KMS-11 (cell line): Measurements from ENCODE around the gene SCN9A.

Experiments
- H2AFZ ChIP-seq: fragments of 200-600 bp; sonication (generic); 2 replicates; pipeline ENCODE4 v1.6.1; 2016; ENCODE audit warnings: antibody characterized with exemption, mixed run types, low read depth
- H3K27ac ChIP-seq: fragments of 200-600 bp; sonication (generic); 2 replicates; pipeline ENCODE4 v1.6.1; 2016; ENCODE audit warnings: mild to moderate bottlenecking, mixed run types
- H3K27me3 ChIP-seq: fragments of 200-600 bp; sonication (generic); 2 replicates; pipeline ENCODE4 v1.6.1; 2017; ENCODE audit warnings: mild to moderate bottlenecking, low read depth, mixed run types, moderate library complexity; ENCODE audit not compliant: insufficient read depth
- H3K36me3 ChIP-seq: fragments of 200-600 bp; sonication (generic); 2 replicates; pipeline ENCODE4 v1.6.1; 2017; ENCODE audit warnings: mild to moderate bottlenecking, mixed run types; ENCODE audit not compliant: insufficient read depth
- H3K4me1 ChIP-seq: fragments of 200-600 bp; sonication (generic); 2 replicates; pipeline ENCODE4 v1.6.1; 2016; ENCODE audit warnings: mild to moderate bottlenecking, low read depth, mixed run types; ENCODE audit not compliant: poor library complexity, severe bottlenecking
- H3K4me2 ChIP-seq: fragments of 200-600 bp; sonication (generic); 2 replicates; pipeline ENCODE4 v1.7.0; 2016; ENCODE audit warnings: mild to moderate bottlenecking, mixed run types
- H3K4me3 ChIP-seq: fragments of 200-600 bp; sonication (generic); IDR thresholded peaks from 2 replicates; pipeline ENCODE4 v1.6.1; 2017; ENCODE audit warnings: low read depth, low read length, mixed read lengths; ENCODE audit not compliant: insufficient read depth
- H3K79me2 ChIP-seq: fragments of 200-600 bp; sonication (generic); 2 replicates; pipeline ENCODE4 v1.6.1; 2016; ENCODE audit warnings: low read depth, mixed run types; ENCODE audit not compliant: insufficient read depth
- H3K9ac ChIP-seq: fragments of 200-600 bp; sonication (generic); 2 replicates; pipeline ENCODE4 v1.6.1; 2016; ENCODE audit warnings: mild to moderate bottlenecking, mixed run types
- H4K20me1 ChIP-seq: fragments of 200-600 bp; sonication (generic); 2 replicates; pipeline ENCODE4 v1.6.1; 2016; ENCODE audit warnings: mild to moderate bottlenecking, mixed run types; ENCODE audit not compliant: insufficient read depth
- TF ChIP-seq, protein P1 (sequence below): fragments of 200-600 bp; sonication (generic); conservative IDR thresholded peaks from 2 replicates; pipeline ENCODE4 v1.6.1; 2017; ENCODE audit warnings: low read depth, mild to moderate bottlenecking, antibody characterized with exemption, low read length, moderate library complexity, mixed read lengths

The SCN9A gene

GRCh38 chr2:166375195-166375735, 479 bp downstream of the SCN9A start:
- H3K36me3 ChIP-seq, result no peaks in the 10 kb centered on the region
- TF ChIP-seq, protein P1, sequence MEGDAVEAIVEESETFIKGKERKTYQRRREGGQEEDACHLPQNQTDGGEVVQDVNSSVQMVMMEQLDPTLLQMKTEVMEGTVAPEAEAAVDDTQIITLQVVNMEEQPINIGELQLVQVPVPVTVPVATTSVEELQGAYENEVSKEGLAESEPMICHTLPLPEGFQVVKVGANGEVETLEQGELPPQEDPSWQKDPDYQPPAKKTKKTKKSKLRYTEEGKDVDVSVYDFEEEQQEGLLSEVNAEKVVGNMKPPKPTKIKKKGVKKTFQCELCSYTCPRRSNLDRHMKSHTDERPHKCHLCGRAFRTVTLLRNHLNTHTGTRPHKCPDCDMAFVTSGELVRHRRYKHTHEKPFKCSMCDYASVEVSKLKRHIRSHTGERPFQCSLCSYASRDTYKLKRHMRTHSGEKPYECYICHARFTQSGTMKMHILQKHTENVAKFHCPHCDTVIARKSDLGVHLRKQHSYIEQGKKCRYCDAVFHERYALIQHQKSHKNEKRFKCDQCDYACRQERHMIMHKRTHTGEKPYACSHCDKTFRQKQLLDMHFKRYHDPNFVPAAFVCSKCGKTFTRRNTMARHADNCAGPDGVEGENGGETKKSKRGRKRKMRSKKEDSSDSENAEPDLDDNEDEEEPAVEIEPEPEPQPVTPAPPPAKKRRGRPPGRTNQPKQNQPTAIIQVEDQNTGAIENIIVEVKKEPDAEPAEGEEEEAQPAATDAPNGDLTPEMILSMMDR, result no peak
- peak overlapping the region; percentile 94 for H2AFZ ChIP-seq
- H4K20me1 ChIP-seq, result no peaks in the 10 kb centered on the region
- no peak overlapping the region for H3K4me3 ChIP-seq
- H3K4me2 ChIP-seq, result peak overlapping the region; percentile 93
- peak overlapping the region; percentile 64; the same call in 1 of the 2 replicates for H3K9ac ChIP-seq
- H3K79me2 ChIP-seq, result peaks cover 12% of the 10 kb centered on the region; the same call in 1 of the 2 replicates
- no peaks in the 10 kb centered on the region for H3K27me3 ChIP-seq
- peak overlapping the region; percentile 87 for H3K27ac ChIP-seq
- H3K4me1 ChIP-seq, result peaks cover 37% of the 10 kb centered on the region

- Histone ChIP-seq H3K4me3 (no peak overlapping the region), H2AFZ (no peak overlapping the region), H3K9ac (peak overlapping the region; percentile 64; the same call in 1 of the 2 replicates), H4K20me1 (no peaks in the 10 kb centered on the region), H3K4me1 (peaks cover 37% of the 10 kb centered on the region), H3K36me3 (no peaks in the 10 kb centered on the region), H3K79me2 (peaks cover 12% of the 10 kb centered on the region; the same call in 1 of the 2 replicates), H3K4me2 (peak overlapping the region; percentile 93), H3K27me3 (no peaks in the 10 kb centered on the region), H3K27ac (peak overlapping the region; percentile 87; the same call in 1 of the 2 replicates)
- TF ChIP-seq, protein P1, result no peak
Observed at GRCh38 chr2:166373951-166374350, 1.8 kb downstream of the SCN9A start.

DNA sequence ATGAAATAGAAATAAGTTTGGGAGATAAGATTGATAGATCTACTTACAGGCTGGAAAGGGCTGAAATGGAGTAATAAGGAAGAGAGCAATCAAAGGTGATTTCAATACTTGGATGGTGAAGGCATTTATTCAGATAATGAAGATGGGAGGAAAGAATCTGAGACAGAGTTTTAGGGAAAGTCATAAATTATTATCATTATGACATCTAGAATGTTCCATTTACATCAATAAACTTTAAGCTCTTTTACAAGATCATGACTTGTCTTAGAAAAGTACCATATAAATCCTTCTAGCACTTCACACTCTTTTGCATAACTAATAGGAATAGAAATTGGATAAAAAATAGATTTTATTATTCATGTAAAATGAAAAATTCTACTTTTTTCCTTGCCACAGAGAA, 2.2 kb downstream of the SCN9A start:
- no peaks in the 10 kb centered on the region for H3K27me3 ChIP-seq
- H4K20me1 ChIP-seq, result no peaks in the 10 kb centered on the region
- TF ChIP-seq, protein P1, result no peak
- H3K27ac ChIP-seq, result peak overlapping the region; percentile 87; the same call in 1 of the 2 replicates
- no peak overlapping the region for H3K4me3 ChIP-seq
- peaks cover 37% of the 10 kb centered on the region for H3K4me1 ChIP-seq
- no peak overlapping the region for H2AFZ ChIP-seq
- no peak overlapping the region for H3K9ac ChIP-seq
- H3K36me3 ChIP-seq, result no peaks in the 10 kb centered on the region
- H3K4me2 ChIP-seq, result peak overlapping the region; percentile 93
- H3K79me2 ChIP-seq, result peaks cover 12% of the 10 kb centered on the region; the same call in 1 of the 2 replicates

DNA sequence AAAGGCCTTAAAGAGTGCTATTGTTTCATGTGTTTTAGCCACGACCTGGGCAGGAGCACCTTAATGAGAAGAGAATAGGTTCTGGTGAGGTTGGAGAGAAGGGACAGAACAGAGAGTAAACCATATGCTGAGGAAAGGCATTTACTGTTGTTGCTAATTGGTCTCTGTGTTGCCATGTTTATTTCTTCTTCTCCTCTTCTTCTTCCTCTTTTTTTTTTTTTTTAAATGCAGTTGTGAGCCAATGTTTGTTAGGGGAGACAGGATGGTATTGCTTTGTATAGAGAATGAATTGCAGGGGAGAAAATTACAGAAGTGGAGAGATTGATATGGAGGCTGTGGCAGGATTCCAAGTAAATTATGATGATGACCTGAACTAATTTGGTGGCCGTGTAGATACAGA, 2.6 kb downstream of the SCN9A start:
- H4K20me1 ChIP-seq, result no peaks in the 10 kb centered on the region
- H3K27ac ChIP-seq, result no peak overlapping the region
- peaks cover 12% of the 10 kb centered on the region; the same call in 1 of the 2 replicates for H3K79me2 ChIP-seq
- no peaks in the 10 kb centered on the region for H3K36me3 ChIP-seq
- peaks cover 37% of the 10 kb centered on the region for H3K4me1 ChIP-seq
- no peak overlapping the region for H2AFZ ChIP-seq
- H3K4me3 ChIP-seq, result no peak overlapping the region
- H3K4me2 ChIP-seq, result peak overlapping the region; percentile 93; the same call in 1 of the 2 replicates
- no peak overlapping the region for H3K9ac ChIP-seq
- H3K27me3 ChIP-seq, result no peaks in the 10 kb centered on the region
- TF ChIP-seq, protein P1, result no peak
